Ovary (tissue), 9 donors: ENCODE data around the gene ACP4. TPM values are rescaled to one million over a fixed set of nuclear protein-coding genes. Genes with fewer than 3 reads are reported as not detected.
"Not testable (repeated sequence)": the region's sequence is repeated elsewhere in the genome, so short reads cannot be mapped to it uniquely, and the experiment has no call there.

Source experiments
- DNase-seq, 5 donors: peaks; one replicate each; pipeline ENCODE4 v3.0.0-alpha.2; 2019 to 2020
- H3K27ac ChIP-seq, 2 donors: fragments of 200-600 bp; one replicate each; pipeline versions ENCODE4 v1.5.1 to v1.8.0; 2019 to 2022
- H3K27me3 ChIP-seq: fragments of 200-600 bp; one replicate; pipeline ENCODE4 v1.8.0; 2022
- H3K36me3 ChIP-seq: fragments of 200-600 bp; sonication (generic); one replicate; pipeline ENCODE4 v1.5.1; 2019
- H3K4me1 ChIP-seq: one replicate; pipeline ENCODE4 v1.8.1; 2013; ENCODE audit warnings: mild to moderate bottlenecking, moderate library complexity; ENCODE audit not compliant: insufficient read depth
- H3K4me3 ChIP-seq: fragments of 200-600 bp; sonication (generic); one replicate; pipeline ENCODE4 v1.5.1; 2017
- H3K9me3 ChIP-seq, 2 donors: fragments of 200-600 bp in 1 of 2; sonication (generic) in 1 of 2; one replicate each; pipeline versions ENCODE4 v1.5.1 to v1.8.1; 2013 to 2019; ENCODE audit warnings: mild to moderate bottlenecking in 1 of 2, moderate library complexity in 1 of 2
- CTCF ChIP-seq, 3 donors: fragments of 450-650 bp in 2 of 3; fragments of 200-600 bp in 1 of 3; IDR thresholded peaks; one replicate each; pipeline versions ENCODE4 v1.5.1 to v1.8.0; 2016 to 2022; ENCODE audit warnings: antibody characterized with exemption in 3 of 3, mild to moderate bottlenecking in 1 of 3
- EP300 ChIP-seq: sonication (generic); formaldehyde crosslinking; IDR thresholded peaks from one replicate; pipeline ENCODE4 v1.6.1; 2017; ENCODE audit warnings: antibody characterized with exemption
- POLR2A ChIP-seq: fragments of 450-650 bp; IDR thresholded peaks from one replicate; pipeline ENCODE4 v1.6.1; 2017; ENCODE audit warnings: antibody characterized with exemption, mild to moderate bottlenecking, moderate library complexity
- WGBS, 3 donors: extraction: QIAGEN DNeasy Blood & Tissue Kit in 1 of 3; methylation state at CpG; one replicate each; pipeline versions ENCODE4 v1.1.5 to v1.1.7; 2013 to 2017; 5-methylcytosine and 5-hydroxymethylcytosine counted together
- intact Hi-C, 4 donors: fragments of 100-400 bp; cut with DNase I; formaldehyde crosslinking; loops; one replicate each; pipeline versions ENCODE4 v1.11.0 to v1.15.1; 2022 to 2023
- polyA plus RNA-seq, 2 donors: library from polyadenylated mRNA; stranded (reverse); fragments of 200-250 nt in 1 of 2; fragments of 350-450 nt in 1 of 2; fragmentation: Illumina TruSeq in 1 of 2; extraction: RNeasy Lipid Tissue Mini Kit (QIAGEN cat#74804) in 1 of 2; gene quantifications; one replicate each; pipeline ENCODE4 v1.2.3, GENCODE V29; 2013 to 2014
- total RNA-seq, 7 donors: library from RNA; depleted of rRNA in 2 of 7; stranded (reverse); fragments of >200 nt in 2 of 7; fragmentation: NEBNext Ultra II Directional in 3 of 7; extraction: Animal tissue kit (Norgen Biotek cat#: 25700) in 3 of 7; gene quantifications; one replicate each; pipeline versions ENCODE4 v1.1.0 to v1.2.4, GENCODE V29; 2016 to 2023
- donor health status: DM: no; HTN: no; CAD: no; lungs with moderate emphysema.
- donor health status: DM: no; HTN: no; CAD: no.
- donor health status: Bipolar disorder and iron deficiency.
- donor health status: DM: yes; HTN: yes; CAD: no.
- donor health status: DM: no; HTN: no; CAD: no.
- donor health status: DM: yes; HTN: yes; CAD: no.

ACP4 gene
- total and polyA plus RNA-seq, 9 donors: not detected

GRCh38 chr19:50804420-50805272 lies 14.4 kb downstream of the ACP4 start:
- peak; percentile 99 to 100 (median 99) for DNase-seq
- H3K4me3 ChIP-seq: peak overlapping the region; percentile 68
- peaks cover 7% of the 10 kb centered on the region for H3K4me1 ChIP-seq
- H3K36me3 ChIP-seq: no peaks in the 10 kb centered on the region
- H3K27ac ChIP-seq: peak overlapping the region; percentile 98 to 99
- no peaks in the 10 kb centered on the region for H3K27me3 ChIP-seq
- H3K9me3 ChIP-seq: no peaks in the 10 kb centered on the region
- TF ChIP-seq CTCF (IDR thresholded peaks at IDR 0.05): peak in 1 of 3 donors; percentile 35
- peak; percentile 63 for TF ChIP-seq POLR2A
- TF ChIP-seq EP300: no peak
- 0 to 1% (median 0%) methylated on average over 60 to 62 of the region's 62 CpGs for WGBS, 3 donors
- intact Hi-C loops: loop anchor here in 1 of 4 donors (10.0 kb wide), 1 partner anchor 420 kb away; the partner anchor contains the start of gene POLD1

GRCh38 chr19:50808856-50809255 lies 18.6 kb downstream of the ACP4 start:
- Histone ChIP-seq H3K4me1 (no peaks in the 10 kb centered on the region), H3K9me3 (no peaks in the 10 kb centered on the region), H3K27me3 (no peaks in the 10 kb centered on the region), H3K27ac (no peak overlapping the region), H3K36me3 (no peaks in the 10 kb centered on the region), H3K4me3 (no peak overlapping the region)
- intact Hi-C loops: loop anchor here in 1 of 4 donors (10.0 kb wide), 1 partner anchor 424 kb away; the partner anchor contains the start of gene POLD1
- TF ChIP-seq POLR2A (no peak), EP300 (no peak), CTCF (IDR thresholded peaks at IDR 0.05) (no peak)
- DNase-seq: no peak
- 46 to 60% (median 57%) methylated on average over 1 of the region's 1 CpG for WGBS, 3 donors

GRCh38 chr19:50811622-50812238 lies 21.5 kb downstream of the ACP4 start:
- H3K4me1 ChIP-seq, H3K27ac ChIP-seq, H3K27me3 ChIP-seq, H3K4me3 ChIP-seq, H3K9me3 ChIP-seq, intact Hi-C loops, H3K36me3 ChIP-seq, DNase-seq: not testable (repeated sequence)
- 68 to 76% (median 73%) methylated on average over 3 of the region's 3 CpGs for WGBS, 3 donors

GRCh38 chr19:50812474-50812873 lies 22.3 kb downstream of the ACP4 start:
- DNase-seq: no peak
- Histone ChIP-seq H3K27ac (no peak overlapping the region), H3K4me1 (no peaks in the 10 kb centered on the region), H3K27me3 (no peaks in the 10 kb centered on the region), H3K36me3 (no peaks in the 10 kb centered on the region), H3K9me3 (no peaks in the 10 kb centered on the region), H3K4me3 (no peak overlapping the region)
- no peak for TF ChIP-seq CTCF (IDR thresholded peaks at IDR 0.05)
- TF ChIP-seq POLR2A: no peak
- TF ChIP-seq EP300: no peak
- intact Hi-C loops: no loop called here
- 60 to 69% (median 68%) methylated on average over 3 of the region's 3 CpGs for WGBS, 3 donors

GRCh38 chr19:50814883-50815282 lies 24.7 kb downstream of the ACP4 start:
- H3K27me3 ChIP-seq: no peaks in the 10 kb centered on the region
- no peak overlapping the region for H3K4me3 ChIP-seq
- no peak overlapping the region for H3K27ac ChIP-seq
- intact Hi-C loops: no loop called here
- no peaks in the 10 kb centered on the region for H3K4me1 ChIP-seq
- TF ChIP-seq EP300 (no peak), POLR2A (no peak), CTCF (IDR thresholded peaks at IDR 0.05) (no peak)
- WGBS, 3 donors: 69 to 79% (median 69%) methylated on average over 5 of the region's 5 CpGs
- no peaks in the 10 kb centered on the region for H3K9me3 ChIP-seq
- DNase-seq: no peak
- no peaks in the 10 kb centered on the region for H3K36me3 ChIP-seq
